Thymus (tissue), 11 donors: ENCODE measurements around the gene FUBP3. TPM values are rescaled to one million over a fixed set of nuclear protein-coding genes. Genes with fewer than 3 reads are reported as not detected.
"Not testable (repeated sequence)": the region's sequence is repeated elsewhere in the genome, so short reads cannot be mapped to it uniquely, and the experiment has no call there.

Experiments used
- DNase-seq, 9 donors: peaks; one replicate each; pipeline ENCODE4 v3.0.0-alpha.2; 2013; ENCODE audit warnings: low spot score in 9 of 9, low read depth in 6 of 9, missing footprints in 1 of 9
- H3K27ac ChIP-seq, 2 donors: one replicate each; pipeline ENCODE4 v1.5.1; 2013; ENCODE audit warnings: control low read depth in 1 of 2, low read depth in 1 of 2, low read length in 1 of 2, mild to moderate bottlenecking in 1 of 2, moderate library complexity in 1 of 2
- H3K27me3 ChIP-seq, 2 donors: one replicate each; pipeline ENCODE4 v1.5.1; 2013; ENCODE audit warnings: low read length in 1 of 2; ENCODE audit not compliant: control insufficient read depth in 2 of 2, insufficient read depth in 1 of 2
- H3K36me3 ChIP-seq, 2 donors: one replicate each; pipeline ENCODE4 v1.5.1; 2013; ENCODE audit warnings: low read length in 1 of 2, mild to moderate bottlenecking in 1 of 2, moderate library complexity in 1 of 2; ENCODE audit not compliant: control insufficient read depth in 2 of 2, insufficient read depth in 2 of 2
- H3K4me1 ChIP-seq, 2 donors: one replicate each; pipeline ENCODE4 v1.5.1; 2013; ENCODE audit warnings: low read length in 2 of 2; ENCODE audit not compliant: control insufficient read depth in 2 of 2, insufficient read depth in 2 of 2
- H3K4me3 ChIP-seq, 2 donors: one replicate each; pipeline ENCODE4 v1.5.1; 2013; ENCODE audit warnings: low read length in 2 of 2, control low read depth in 1 of 2, mild to moderate bottlenecking in 1 of 2
- H3K9me3 ChIP-seq, 2 donors: one replicate each; pipeline ENCODE4 v1.5.1; 2013; ENCODE audit warnings: low read length in 1 of 2, mild to moderate bottlenecking in 1 of 2; ENCODE audit not compliant: control insufficient read depth in 2 of 2, insufficient read depth in 1 of 2
- WGBS: extraction: QIAGEN DNeasy Blood & Tissue Kit; methylation state at CpG from one replicate; pipeline ENCODE4 v1.1.7; 2013; 5-methylcytosine and 5-hydroxymethylcytosine counted together
- polyA plus RNA-seq: library from polyadenylated mRNA; stranded (reverse); fragments of 200-250 nt; gene quantifications from one replicate; pipeline ENCODE4 v1.2.3, GENCODE V29; 2013
- total RNA-seq: library from RNA; stranded (reverse); fragments of 120-200 nt; gene quantifications from one replicate; pipeline ENCODE4 v1.2.4, GENCODE V29; 2013
- donor health status: healthy.

FUBP3 gene
- total and polyA plus RNA-seq, 2 donors: 24.2 to 26.1 TPM

DNA sequence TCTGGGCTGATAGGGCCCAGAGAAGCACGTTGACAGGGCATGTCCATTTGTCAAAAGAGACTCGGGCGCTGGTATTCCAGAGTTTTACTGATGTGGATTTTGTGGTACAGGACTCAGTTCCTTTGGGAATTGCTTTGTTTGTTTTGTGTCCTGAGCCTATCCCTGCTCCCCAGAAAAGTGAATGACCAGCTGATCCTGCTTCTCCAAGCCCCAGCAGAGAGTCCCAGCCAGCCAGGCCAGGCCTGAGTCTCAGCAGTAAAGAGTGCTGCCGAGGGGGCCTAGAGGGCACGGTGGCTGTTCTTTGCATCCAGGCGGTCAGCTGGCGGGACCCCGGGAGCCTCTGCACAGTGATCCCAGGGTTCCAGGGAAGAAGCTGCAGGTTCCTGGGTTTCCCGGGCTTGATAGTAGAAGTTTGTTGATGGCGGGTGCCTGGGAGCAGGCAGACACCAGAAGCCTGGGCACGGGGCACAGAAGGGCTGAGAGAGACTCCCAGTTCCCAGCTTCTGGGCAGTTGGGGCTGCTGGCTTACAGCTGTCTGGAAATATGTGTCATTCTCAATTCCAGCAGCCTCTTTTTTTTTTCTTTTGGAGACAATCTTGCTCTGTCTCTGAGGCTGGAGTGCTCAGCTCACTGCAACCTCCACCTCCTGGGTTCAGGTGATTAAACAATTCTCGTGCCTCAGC, 93.7 kb downstream of the FUBP3 start:
- Histone ChIP-seq H3K4me1 (no peaks in the 10 kb centered on the region), H3K36me3 (no peaks in the 10 kb centered on the region), H3K9me3 (no peaks in the 10 kb centered on the region), H3K27ac (no peak overlapping the region), H3K27me3 (peaks cover 12 to 62% of the 10 kb centered on the region in 2 donors), H3K4me3 (no peak overlapping the region)
- no peak for DNase-seq
- WGBS: 93% methylated on average over 12 of the region's 12 CpGs

DNA sequence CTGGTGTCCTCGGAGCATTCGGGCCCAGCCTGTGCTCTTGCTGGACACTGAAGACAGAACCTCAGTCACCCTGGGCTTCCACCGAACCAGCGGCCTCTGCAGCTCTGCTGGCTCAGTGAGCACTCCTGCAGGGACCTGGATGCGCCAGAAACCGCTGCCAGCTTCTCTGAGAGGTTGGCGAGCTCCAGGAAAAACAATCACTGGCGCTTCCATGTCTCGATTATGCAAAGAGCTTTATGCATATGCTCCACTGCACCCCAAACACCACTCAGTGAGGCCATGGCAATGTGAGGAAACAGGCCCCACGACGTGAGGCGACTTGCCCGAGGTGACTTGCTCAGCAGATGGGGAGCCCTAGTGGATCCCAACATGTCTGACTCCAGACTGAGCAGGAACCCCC, 96.0 kb downstream of the FUBP3 start:
- DNase-seq: no peak
- Histone ChIP-seq H3K27ac (no peak overlapping the region), H3K36me3 (no peaks in the 10 kb centered on the region), H3K4me1 (no peaks in the 10 kb centered on the region), H3K9me3 (no peaks in the 10 kb centered on the region), H3K27me3 (peaks cover 18 to 67% of the 10 kb centered on the region in 2 donors), H3K4me3 (no peak overlapping the region)
- 92% methylated on average over 13 of the region's 13 CpGs for WGBS

DNA sequence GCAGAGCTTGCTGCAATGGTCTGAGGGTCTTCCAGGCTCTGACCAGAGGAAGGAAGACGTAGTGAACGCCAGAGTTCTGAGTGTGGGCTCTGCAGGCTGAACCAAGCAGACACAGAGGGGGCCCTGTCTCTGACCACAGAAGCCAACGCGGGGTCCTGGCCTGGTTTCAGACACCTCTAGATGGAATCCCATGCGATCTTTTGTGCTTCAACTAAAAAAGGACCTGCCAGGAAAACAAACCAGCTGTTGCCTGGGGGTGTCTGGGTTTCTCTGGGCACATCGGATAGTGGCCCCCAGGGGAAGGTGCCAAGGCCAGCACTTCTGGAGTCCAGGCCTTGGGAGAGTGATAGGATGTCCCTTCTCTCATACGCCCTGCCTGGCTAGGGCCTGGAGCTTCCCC, 97.9 kb downstream of the FUBP3 start:
- Histone ChIP-seq H3K36me3 (no peaks in the 10 kb centered on the region), H3K4me1 (peaks cover 0 to 6% of the 10 kb centered on the region in 2 donors), H3K27me3 (peaks cover 33 to 71% of the 10 kb centered on the region in 2 donors), H3K9me3 (no peaks in the 10 kb centered on the region), H3K4me3 (no peak overlapping the region), H3K27ac (no peak overlapping the region)
- DNase-seq: no peak
- 75% methylated on average over 7 of the region's 7 CpGs for WGBS

DNA sequence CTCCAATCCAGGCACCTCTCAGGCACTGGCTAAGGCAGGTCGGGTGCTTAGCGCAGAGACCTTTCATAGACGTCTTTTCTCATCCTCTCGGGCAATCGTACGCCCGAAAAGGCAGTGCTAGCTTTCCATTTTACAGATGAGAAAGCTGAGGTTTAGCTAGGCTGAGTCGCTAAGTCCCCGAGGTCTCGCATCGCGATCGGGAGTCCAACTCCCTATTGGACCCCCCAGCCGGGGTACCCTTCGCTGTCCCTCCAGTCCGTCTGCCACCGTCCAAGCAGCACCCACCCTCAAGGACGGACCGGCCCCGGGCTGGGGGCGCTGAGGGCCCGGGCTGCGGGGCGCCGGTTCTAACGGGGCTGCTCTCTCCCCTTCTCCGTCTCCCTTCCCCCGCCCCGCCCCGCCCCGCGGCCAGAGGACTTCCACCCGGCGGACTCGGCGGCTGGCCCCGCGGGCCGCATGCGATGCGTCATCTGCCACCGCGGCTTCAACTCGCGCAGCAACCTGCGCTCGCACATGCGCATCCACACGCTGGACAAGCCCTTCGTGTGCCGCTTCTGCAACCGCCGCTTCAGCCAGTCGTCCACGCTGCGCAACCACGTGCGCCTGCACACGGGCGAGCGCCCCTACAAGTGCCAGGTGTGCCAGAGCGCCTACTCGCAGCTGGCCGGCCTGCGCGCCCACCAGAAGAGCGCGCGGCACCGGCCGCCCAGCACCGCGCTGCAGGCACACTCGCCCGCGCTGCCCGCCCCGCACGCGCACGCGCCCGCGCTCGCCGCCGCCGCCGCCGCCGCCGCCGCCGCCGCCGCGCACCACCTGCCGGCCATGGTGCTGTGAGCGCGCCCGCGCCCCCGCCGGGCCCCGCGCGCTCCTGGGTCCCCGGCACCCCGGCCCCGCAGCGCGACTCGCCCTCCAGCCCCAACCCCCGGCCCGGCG, 101.7 kb downstream of the FUBP3 start:
- DNase-seq: peak in 1 of 9 donors; percentile 33
- Histone ChIP-seq H3K4me3 (peak overlapping the region in 1 of 2 donors; percentile 51), H3K9me3 (peaks cover 0 to 3% of the 10 kb centered on the region in 2 donors), H3K27me3 (peaks cover 41 to 70% of the 10 kb centered on the region in 2 donors), H3K4me1 (peaks cover 0 to 8% of the 10 kb centered on the region in 2 donors), H3K27ac (no peak overlapping the region), H3K36me3 (no peaks in the 10 kb centered on the region)
- WGBS: 4% methylated on average over 116 of the region's 116 CpGs

DNA sequence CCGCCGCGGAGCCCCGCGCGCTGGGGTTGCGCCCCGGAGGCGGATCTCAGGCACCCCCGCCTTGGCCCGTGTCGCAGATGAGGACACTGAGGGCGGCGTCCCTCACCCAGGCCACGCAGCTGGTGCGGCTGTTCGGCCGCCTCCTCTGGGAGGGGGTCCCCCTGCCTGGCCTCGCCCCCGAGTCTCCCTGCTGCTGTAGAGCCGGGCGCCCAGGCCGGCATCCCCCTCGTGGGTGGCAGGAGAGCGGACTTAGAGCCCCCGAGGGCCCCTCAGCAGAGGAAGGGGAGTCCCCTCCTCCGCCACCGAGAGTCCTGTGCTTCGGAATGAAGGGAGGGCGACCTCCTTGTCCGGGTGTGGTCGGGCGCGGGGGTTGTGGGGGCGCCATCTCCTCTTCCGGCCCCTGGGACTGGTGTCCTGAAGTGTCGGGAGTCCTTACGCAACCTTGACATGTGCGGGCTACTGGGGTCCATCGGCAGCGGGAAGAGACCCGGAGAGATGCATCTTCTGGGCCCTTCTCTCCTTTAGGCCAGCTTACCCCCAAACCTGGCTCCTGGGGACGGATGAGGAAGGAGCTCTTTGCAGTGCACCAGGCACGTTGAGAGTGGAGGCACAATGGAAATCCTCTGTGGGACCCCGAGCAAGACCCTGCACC, 102.5 kb downstream of the FUBP3 start:
- 2% methylated on average over 45 of the region's 45 CpGs for WGBS
- no peaks in the 10 kb centered on the region for H3K36me3 ChIP-seq
- H3K4me3 ChIP-seq: peak overlapping the region in 1 of 2 donors; percentile 51
- DNase-seq: no peak
- no peak overlapping the region for H3K27ac ChIP-seq
- H3K4me1 ChIP-seq: peaks cover 0 to 8% of the 10 kb centered on the region in 2 donors
- peaks cover 0 to 3% of the 10 kb centered on the region in 2 donors for H3K9me3 ChIP-seq
- H3K27me3 ChIP-seq: peaks cover 41 to 66% of the 10 kb centered on the region in 2 donors

DNA sequence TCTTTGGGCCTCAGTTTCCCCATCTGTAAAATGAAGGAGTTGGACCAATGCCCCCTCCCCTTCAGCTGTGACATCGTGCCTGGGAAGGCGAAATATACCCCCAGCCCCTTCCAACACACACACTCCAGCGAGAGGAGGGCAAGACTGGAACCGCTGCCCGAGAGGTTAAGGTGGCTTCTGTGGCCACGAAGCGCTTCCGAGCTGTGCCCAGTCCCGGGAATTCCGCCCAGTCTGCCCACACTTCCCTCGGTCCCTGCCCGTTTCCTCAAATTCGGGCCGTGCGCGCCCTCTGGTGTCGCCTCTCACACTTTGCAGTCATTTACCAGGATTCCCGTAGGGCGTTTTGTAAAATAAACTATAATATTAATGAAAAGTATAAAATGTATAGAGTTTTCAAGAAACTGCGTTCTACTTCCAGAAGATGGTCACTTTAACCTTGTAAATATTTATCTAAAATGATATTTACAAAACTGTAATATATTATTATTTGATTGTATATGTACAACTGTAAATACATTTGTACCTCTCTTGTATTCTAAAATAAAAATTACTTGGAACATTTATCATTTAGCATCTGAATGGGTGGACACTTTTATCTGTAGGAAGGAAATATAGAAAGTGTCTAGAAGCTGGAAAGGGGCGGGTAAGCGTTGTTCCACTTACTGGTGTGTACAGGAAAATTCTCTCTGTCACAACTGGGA, 103.2 kb downstream of the FUBP3 start:
- no peaks in the 10 kb centered on the region for H3K36me3 ChIP-seq
- peak overlapping the region in 1 of 2 donors; percentile 14 for H3K4me3 ChIP-seq
- peaks cover 0 to 3% of the 10 kb centered on the region in 2 donors for H3K9me3 ChIP-seq
- H3K27ac ChIP-seq: no peak overlapping the region
- peaks cover 38 to 60% of the 10 kb centered on the region in 2 donors for H3K27me3 ChIP-seq
- peaks cover 0 to 8% of the 10 kb centered on the region in 2 donors for H3K4me1 ChIP-seq
- peak in 2 of 9 donors; percentile 49 for DNase-seq
- 5% methylated on average over 22 of the region's 22 CpGs for WGBS

DNA sequence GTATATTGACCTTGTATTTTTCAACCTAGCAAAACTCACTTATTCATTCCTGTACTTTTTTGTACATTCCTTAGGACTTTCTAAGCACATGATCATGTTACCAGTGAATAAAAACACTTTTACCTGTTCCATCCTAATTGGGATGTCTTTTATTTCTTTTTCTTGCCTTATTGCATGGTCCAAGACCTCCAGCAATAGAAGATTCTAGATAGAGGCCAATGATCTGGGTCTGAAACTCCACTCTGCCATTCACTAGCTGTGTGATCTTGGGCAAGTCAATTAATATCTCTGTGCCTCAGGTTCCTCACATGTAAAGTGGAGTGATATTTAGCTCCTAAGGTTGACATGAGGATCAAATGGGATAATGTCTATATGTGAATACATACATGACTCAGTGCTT, 105.7 kb downstream of the FUBP3 start:
- DNase-seq: no peak
- H3K4me1 ChIP-seq: peaks cover 0 to 8% of the 10 kb centered on the region in 2 donors
- peaks cover 0 to 3% of the 10 kb centered on the region in 2 donors for H3K9me3 ChIP-seq
- no peaks in the 10 kb centered on the region for H3K36me3 ChIP-seq
- no peak overlapping the region for H3K27ac ChIP-seq
- H3K4me3 ChIP-seq: no peak overlapping the region
- H3K27me3 ChIP-seq: peaks cover 25 to 35% of the 10 kb centered on the region in 2 donors

DNA sequence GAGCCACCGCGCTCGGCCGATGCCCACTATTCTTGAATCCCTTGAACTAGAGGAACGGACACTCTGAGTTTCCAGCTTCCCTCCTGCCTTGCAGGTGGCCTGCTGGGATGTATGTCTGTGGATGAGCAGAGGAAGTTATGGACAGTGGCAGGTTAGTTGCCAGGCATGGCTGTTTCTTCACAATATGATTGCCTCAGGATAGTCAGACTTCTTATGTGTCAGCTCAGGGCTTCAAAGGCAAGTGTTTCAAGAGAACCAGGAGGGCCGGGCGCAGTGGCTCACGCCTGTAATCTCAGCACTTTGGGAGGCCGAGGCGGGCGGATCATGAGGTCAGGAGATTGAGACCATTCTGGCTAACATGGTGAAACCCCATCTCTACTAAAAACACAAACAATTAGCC, 106.6 kb downstream of the FUBP3 start:
- not testable (repeated sequence) for H3K9me3 ChIP-seq, H3K27ac ChIP-seq, H3K4me3 ChIP-seq, DNase-seq, H3K36me3 ChIP-seq, H3K4me1 ChIP-seq
- 93% methylated on average over 11 of the region's 11 CpGs for WGBS
- H3K27me3 ChIP-seq: peaks cover 20 to 27% of the 10 kb centered on the region in 2 donors
